PFSK-1 (cell line): ENCODE measurements around the gene EFL1.

ENCODE experiments used
- POLR2AphosphoS5 ChIP-seq: IDR thresholded peaks from 2 replicates; pipeline ENCODE4 v1.6.1; 2012; ENCODE audit warnings: low read depth, mild to moderate bottlenecking, control low read depth, low read length, moderate library complexity
- TF ChIP-seq, protein P1 (sequence below), 2 experiments: IDR thresholded peaks; 2 replicates each; pipeline versions ENCODE4 v1.6.1 to v1.8.0; 2011 to 2012; ENCODE audit warnings: low read depth in 2 of 2, low read length in 2 of 2, control low read depth in 1 of 2, inconsistent platforms in 1 of 2, mild to moderate bottlenecking in 1 of 2, moderate library complexity in 1 of 2; ENCODE audit not compliant: insufficient read depth in 1 of 2

DNA sequence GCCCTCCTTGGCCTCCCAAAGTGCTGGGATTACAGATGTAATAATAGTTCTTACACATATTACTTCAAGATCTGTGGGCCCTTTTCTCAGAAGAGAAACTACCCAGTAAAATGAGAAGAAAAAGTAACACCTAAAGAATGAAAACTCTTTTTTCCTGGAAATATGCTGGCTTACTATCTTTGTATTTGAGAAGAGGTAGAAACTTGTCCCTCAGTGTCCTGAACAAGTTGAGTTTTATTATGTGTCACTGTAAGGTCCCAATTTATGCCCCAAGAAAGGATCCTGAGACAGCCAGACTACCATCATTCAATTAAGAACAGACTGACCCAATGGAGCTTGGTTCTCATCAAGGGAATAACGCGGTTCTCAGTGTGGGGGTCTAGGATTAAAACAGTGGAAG is 93.8 kb downstream of the EFL1 start:
- TF ChIP-seq, protein P1, sequence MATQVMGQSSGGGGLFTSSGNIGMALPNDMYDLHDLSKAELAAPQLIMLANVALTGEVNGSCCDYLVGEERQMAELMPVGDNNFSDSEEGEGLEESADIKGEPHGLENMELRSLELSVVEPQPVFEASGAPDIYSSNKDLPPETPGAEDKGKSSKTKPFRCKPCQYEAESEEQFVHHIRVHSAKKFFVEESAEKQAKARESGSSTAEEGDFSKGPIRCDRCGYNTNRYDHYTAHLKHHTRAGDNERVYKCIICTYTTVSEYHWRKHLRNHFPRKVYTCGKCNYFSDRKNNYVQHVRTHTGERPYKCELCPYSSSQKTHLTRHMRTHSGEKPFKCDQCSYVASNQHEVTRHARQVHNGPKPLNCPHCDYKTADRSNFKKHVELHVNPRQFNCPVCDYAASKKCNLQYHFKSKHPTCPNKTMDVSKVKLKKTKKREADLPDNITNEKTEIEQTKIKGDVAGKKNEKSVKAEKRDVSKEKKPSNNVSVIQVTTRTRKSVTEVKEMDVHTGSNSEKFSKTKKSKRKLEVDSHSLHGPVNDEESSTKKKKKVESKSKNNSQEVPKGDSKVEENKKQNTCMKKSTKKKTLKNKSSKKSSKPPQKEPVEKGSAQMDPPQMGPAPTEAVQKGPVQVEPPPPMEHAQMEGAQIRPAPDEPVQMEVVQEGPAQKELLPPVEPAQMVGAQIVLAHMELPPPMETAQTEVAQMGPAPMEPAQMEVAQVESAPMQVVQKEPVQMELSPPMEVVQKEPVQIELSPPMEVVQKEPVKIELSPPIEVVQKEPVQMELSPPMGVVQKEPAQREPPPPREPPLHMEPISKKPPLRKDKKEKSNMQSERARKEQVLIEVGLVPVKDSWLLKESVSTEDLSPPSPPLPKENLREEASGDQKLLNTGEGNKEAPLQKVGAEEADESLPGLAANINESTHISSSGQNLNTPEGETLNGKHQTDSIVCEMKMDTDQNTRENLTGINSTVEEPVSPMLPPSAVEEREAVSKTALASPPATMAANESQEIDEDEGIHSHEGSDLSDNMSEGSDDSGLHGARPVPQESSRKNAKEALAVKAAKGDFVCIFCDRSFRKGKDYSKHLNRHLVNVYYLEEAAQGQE (IDR thresholded peaks at IDR 0.05; ENCODE audit: insufficient read depth in 1 of 2, low read depth in 2 of 2, low read length in 2 of 2) = no peak
- TF ChIP-seq POLR2AphosphoS5 = no peak
